Stimulated activated CD8-positive, alpha-beta memory T cell treated with anti-CD3 and anti-CD28 coated beads, Interleukin-7, amount 100 ng/mL, for 1 hour (primary cell): Measurements from ENCODE around the gene TPR.

ENCODE experiments used
- DNase-seq, 2 donors: peaks; one replicate each; pipeline ENCODE4 v3.0.0-alpha.2; 2020; ENCODE audit warnings: low read depth in 2 of 2

The TPR gene

GRCh38 chr1:186289943-186290545, 85.0 kb downstream of the TPR start:
- DNase-seq = no peak

- DNase-seq = no peak
Observed at GRCh38 chr1:186286615-186287315, 88.3 kb downstream of the TPR start.

- DNase-seq = no peak
Observed at GRCh38 chr1:186283374-186283773, 91.7 kb downstream of the TPR start.

- no peak for DNase-seq
Observed at GRCh38 chr1:186282466-186282865, 92.6 kb downstream of the TPR start.

- no peak for DNase-seq
Observed at GRCh38 chr1:186275822-186276221, 99.2 kb downstream of the TPR start.

GRCh38 chr1:186272486-186272885, 102.6 kb downstream of the TPR start:
- DNase-seq = no peak

GRCh38 chr1:186271032-186271431, 104.0 kb downstream of the TPR start:
- no peak for DNase-seq
